SK-N-SH treated with all-trans-retinoic acid at 6 μM for 48 hours (cell line): Measurements from ENCODE around the gene METTL8.

Source experiments
- ARNTL ChIP-seq: fragments of 450-650 bp; formaldehyde crosslinking; IDR thresholded peaks from 2 replicates; pipeline ENCODE4 v1.5.0; 2020; ENCODE audit warnings: low read depth, mild to moderate bottlenecking, moderate library complexity, borderline replicate concordance
- ZFP30 ChIP-seq: fragments of 450-650 bp; formaldehyde crosslinking; IDR thresholded peaks from 2 replicates; pipeline ENCODE4 v1.5.0; 2022; ENCODE audit warnings: mild to moderate bottlenecking, moderate library complexity
- TF ChIP-seq, protein P1 (sequence below): fragments of 250-450 bp; sonication (Bioruptor Pico); IDR thresholded peaks from 2 replicates; pipeline ENCODE4 v1.5.1; 2020; ENCODE audit warnings: low read depth, mild to moderate bottlenecking, moderate library complexity

DNA sequence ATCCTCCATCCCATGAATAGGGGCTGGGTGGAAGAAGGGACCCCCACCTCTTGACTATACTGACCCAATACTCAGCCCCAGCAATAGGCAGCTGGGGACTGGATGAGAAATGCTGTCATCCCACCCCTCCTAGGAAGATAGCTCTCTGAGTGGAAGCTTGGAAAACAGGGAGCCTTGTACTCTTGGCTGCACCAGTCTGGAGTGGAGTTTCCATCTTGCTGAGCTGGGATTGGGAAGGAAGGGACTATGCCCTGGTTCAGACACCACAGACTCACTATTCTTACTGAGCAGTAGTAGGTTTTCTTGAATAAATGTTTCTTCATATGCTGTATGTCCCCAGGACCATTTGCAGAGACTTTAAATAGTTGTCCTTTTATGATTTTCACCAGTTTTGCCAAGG lies 7.7 kb upstream of the METTL8 start:
- TF ChIP-seq ARNTL (CRISPR knock-in tag) = no peak
- TF ChIP-seq, protein P1, sequence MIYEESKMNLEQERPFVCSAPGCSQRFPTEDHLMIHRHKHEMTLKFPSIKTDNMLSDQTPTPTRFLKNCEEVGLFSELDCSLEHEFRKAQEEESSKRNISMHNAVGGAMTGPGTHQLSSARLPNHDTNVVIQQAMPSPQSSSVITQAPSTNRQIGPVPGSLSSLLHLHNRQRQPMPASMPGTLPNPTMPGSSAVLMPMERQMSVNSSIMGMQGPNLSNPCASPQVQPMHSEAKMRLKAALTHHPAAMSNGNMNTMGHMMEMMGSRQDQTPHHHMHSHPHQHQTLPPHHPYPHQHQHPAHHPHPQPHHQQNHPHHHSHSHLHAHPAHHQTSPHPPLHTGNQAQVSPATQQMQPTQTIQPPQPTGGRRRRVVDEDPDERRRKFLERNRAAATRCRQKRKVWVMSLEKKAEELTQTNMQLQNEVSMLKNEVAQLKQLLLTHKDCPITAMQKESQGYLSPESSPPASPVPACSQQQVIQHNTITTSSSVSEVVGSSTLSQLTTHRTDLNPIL (CRISPR knock-in tag) = no peak
- no peak for TF ChIP-seq ZFP30 (CRISPR knock-in tag)
